ENCODE measurements around the gene SYNGR3.

The SYNGR3 gene

DNA sequence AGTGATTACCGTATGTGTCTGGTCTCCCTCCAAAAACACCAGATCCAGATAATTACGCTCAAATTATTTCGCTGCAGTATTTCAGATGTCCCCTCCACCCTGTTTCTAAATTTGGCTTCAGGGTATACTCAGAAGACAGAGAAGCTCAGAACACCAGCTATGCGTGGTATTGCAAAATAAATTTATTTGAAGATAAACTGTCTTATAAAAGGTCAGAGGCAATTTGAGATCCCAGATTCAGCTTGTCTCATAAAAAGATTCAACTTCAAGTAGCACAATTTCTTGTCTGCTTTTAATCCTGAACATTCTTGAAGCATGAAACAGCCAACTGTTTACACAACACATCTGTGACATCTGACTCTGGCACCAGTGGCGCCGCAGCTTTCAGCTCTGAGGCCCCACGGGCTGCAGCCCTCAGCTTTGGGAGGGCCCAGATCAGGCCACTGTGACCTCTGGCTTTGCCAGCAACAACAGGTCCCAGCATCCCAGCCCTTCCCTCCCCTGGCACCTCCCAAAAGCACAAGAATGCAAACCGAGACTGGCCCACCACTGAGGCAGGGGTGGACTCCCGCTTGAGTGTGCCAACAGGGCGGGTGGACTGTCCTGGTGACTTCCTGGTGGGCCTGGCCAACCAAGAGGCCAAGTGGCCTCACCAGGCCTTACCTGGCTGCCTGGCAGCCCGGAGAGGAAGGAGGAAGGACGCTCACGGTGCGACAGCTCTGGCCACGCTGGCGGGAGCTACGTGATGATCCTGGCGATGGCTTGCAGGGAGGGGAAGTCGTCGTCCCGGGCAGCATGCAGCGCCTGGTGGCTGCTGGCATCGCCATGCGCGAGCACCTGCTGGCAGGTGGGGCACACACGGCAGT, 8.0 kb downstream of the SYNGR3 start:
- no peak for DNase-seq

- no peak for DNase-seq
These were observed 8.6 kb downstream of the SYNGR3 start for GRCh38 chr16:1998360-1998835.

- DNase-seq: no peak
These were observed 9.4 kb downstream of the SYNGR3 start for GRCh38 chr16:1998852-1999801.

DNA sequence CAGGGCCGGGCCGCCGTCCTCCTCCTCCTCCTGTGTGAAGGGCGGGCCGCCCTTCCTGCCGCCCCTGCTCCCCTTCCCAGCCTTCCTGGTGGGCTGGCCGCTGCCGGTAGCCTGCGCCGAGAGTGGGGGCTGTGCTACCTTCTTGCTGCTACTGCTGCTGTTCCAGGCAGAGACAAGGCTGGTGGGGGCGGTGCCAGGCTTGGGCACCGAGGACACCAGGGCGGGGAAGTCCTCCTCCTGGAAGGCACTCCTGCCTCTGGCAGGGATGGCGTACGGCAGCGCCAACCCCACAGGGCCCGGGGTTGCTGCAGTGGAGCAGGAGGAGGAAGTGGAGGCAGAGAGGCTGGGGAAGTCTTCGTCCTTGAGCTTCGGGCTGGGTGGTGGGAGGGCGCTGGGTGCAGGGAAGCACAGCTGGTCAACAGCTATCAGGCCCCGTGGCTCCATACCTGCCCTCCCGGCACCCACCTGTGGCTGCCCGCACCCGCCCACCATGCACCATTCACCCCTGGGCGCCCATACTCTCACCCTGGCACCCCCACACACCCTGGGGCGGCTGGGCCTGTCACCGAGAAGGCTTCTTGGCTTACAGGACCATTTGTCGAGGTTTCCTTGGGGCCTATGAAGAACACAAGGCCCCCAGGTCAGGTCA, 10.2 kb downstream of the SYNGR3 start:
- no peak for DNase-seq

GRCh38 chr16:2001035-2001434, 11.3 kb downstream of the SYNGR3 start:
- no peak for DNase-seq

- DNase-seq: no peak
These were observed 11.9 kb downstream of the SYNGR3 start for GRCh38 chr16:2001456-2002355.

DNA sequence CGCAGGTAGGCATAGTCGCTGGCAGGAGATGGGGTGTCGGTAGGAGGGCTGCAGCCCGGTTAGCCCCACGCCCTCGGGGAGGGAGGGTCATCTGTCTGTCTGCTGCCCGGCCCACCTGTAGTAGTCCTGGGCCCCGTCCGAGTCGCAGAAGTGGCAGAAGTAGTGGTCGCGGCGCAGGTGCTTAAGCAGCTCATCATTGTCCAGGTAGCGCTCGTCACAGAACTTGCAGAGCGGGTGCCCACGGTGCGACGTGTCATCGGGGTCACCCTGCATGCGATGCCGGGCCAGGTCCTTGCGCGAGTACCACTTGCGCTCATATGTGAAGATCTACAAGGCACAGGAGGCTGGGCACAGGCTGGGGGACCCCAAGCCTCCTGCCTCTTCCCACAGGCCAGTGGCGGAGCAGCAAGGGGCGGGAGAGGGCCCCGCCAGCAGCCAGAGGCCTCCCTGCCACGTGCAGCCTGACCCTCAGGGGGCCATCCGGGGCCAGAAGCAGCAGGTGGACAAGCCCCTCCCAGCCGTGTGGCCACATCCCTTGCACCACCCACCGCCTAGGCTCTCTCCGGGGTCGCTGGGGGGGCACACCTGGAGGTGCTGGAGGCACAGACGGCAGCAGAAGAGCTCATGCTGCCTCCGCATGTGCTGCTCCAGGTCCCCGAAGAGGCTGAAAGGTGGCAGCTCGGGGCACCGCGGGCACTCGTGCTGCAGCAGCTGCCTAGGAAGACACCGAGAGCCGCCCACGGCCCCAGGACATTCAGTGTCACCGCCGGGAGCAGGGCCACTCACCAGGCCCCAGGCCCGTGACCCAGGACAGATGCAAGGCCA, 12.8 kb downstream of the SYNGR3 start:
- no peak for DNase-seq

DNA sequence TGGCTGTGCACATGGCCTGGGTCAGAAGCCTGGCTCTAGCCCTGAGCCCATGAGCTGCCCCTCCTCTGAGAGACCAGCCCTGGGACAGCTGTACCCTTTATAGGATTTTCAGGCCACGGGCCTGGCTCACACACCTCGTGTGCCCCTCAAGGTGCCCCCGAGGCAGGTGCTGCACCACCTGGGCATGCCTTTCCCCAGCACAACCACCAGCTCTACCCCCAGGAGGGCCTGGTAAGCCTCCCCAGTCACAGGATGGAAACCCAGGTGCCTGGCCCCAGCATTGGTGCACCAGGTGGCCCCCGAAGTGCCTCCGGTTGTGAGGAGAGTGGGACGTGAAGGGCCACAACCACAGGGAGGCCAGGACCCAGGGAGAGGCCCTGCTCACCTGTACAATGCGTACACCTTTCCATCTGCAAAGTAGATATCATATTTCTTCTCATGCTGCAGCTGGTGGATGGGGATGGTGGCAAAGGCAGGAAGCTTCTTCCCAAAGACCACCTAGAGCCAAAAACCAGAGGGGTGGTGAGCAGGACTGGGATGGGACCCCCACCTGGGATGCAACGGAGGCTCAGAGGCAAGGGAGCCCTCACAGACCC, 13.6 kb downstream of the SYNGR3 start:
- DNase-seq: no peak

DNA sequence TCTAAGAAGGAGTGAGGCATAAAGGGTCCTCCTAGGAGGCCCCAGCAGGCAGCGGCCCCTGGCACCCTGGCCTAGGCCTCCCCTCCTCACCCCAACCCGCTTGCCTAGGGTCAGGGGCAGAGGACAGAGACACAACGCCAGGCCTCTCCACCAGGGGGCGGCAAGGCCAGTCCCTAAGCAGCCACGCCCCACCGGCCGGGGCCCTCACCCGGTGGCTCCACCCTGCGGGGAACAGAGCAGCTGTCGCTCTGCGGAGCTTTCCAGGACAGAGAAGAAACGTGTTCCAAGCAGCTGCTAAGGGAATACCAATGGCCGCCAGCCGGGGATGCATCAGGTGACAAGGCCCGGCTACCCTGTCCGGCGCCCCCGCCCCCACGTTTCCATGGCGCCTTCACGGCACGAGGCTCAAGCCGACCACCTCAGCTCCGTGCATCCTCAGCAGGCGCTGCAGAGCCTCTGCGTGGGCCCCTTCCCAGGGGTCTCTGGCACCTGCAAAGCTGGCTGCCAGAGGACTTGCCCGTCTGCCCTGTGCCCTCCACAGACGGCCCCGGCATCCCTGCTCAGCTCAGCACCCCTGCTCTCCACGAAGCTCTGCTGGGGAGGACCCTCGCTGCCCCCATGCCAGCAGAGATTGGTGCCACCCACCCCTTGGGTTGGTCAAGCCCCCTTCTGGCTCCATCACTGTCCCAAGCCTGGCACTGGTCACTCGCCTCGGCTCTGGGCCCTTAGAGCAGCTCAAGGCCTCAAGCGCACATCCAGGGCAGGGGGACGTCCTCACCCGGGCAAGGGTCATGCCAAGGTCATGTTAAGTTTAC, 14.3 kb downstream of the SYNGR3 start:
- DNase-seq: peak; percentile 86

DNA sequence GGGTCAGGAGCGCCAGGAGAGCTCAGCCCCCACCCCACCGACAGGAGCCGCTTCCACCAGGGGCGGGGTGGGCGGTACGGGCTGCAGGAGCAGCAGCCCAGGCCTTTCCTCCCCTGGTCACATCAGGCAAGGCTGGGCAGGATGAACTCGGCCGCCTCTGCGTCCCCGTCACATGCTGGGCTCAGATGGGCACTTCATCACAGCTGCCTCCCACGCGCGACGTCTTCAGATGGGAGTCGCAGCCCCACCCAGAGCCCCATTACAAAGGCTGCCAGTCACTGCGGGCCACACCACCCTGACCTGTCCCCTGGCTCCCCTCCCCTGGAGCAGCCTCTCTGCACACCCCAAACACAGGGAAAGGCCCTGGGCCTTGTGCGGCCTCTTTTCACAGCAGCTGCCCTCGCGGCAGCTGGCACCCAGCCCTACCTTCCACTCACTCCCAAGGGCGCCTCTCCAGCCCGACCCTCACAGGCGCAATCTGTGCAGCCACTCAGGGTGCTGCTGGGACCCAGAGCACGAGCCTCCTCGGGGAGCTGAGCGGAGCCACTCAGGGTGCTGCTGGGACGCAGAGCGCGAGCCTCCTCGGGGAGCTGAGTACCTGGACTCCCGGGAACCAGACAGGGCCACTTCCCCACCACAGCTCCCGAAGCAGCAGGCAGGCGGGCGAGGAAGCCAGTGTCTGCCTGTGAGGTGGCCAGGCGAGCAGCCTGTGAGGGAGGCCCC, 15.2 kb downstream of the SYNGR3 start:
- no peak for DNase-seq

GRCh38 chr16:2005646-2006045, 15.9 kb downstream of the SYNGR3 start:
- DNase-seq: no peak

GRCh38 chr16:2006317-2006716, 16.5 kb downstream of the SYNGR3 start:
- DNase-seq: no peak

GRCh38 chr16:2007081-2007836, 17.5 kb downstream of the SYNGR3 start:
- no peak for DNase-seq

- no peak for DNase-seq
These were observed 18.3 kb downstream of the SYNGR3 start for GRCh38 chr16:2008009-2008526.

- no peak for DNase-seq
These were observed 18.9 kb downstream of the SYNGR3 start for GRCh38 chr16:2008631-2009163.

GRCh38 chr16:2009164-2009711, 19.5 kb downstream of the SYNGR3 start:
- no peak for DNase-seq

DNA sequence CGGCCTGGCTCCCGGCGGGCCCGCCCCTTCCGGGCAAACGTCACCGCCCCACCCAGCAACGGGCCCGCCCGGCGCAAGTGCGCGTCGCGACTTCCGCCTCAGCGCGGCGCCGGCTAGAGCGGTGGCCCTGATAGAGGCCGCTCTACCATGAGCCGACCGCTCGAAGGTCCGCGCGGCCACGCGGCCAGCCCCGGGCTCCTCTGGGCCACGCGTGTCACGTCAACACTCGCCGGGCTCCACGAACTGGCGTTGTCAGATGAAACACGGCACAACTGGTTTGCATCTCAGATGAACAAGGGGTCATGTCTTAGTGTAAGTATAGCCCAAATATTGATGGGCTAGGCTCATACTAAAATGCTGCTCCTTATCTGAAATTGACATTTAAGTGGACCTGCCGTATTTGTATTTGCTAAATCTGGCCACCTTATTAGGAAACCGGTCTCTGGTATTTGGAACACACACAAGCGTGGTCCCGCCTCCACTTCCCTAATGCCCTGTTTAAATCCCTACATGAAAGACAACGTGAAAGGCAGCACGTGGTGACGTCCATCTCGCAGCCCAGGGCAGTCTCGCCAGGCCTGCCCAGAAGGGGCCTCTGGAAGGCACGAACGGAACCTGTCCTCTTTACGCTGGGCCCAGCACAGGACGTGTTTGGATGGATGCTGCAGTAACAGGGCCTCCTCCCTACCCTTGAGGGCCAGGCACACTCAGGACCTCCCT, 20.2 kb downstream of the SYNGR3 start, which contains the start of gene ZNF598:
Gene ZNF598, minus strand, starts transcription at position 31 of the 720 bp plus-strand sequence.
- DNase-seq: peak; percentile 55
